ENCODE results near the gene MTARC2. TPM values are rescaled to one million over a fixed set of nuclear protein-coding genes. Genes with fewer than 3 reads are reported as not detected.

The MTARC2 gene
- total and polyA plus RNA-seq, 2 of the 4 experiments (the other 2 are of a cell fraction), result 0.36 to 2.6 TPM

DNA sequence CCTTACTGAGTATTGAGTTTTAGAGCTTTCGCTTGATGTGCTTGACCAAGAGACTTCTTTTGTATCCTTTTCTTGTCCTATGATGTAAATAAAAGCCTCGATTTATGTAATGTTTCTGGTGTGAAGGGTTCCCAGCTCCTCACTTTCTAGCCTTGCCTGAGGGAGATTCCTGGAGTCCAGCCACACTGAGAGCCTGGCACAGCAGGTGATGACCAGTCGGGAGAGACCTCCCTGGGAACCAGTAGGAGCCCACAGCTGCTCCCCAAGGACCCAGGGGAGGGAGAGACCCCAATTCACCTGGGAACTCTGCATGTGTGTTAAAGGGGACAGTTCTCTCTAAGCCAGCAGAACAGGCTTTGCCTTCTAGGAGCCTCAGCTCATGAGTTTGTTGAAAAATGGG lies 49.1 kb upstream of the MTARC2 start:
- Histone ChIP-seq H4K5ac (ENCODE audit: low read depth, low read length) (no peak overlapping the region), H4K8ac (ENCODE audit: low read depth in 2 of 2, low read length in 2 of 2) (no peak overlapping the region), H3K4me1 (ENCODE audit: control insufficient read depth, insufficient read depth, low read length) (no peaks in the 10 kb centered on the region), H3K18ac (ENCODE audit: low read depth, low read length) (no peak overlapping the region), H3K9me3 (ENCODE audit: control insufficient read depth, insufficient read depth, low read length) (no peaks in the 10 kb centered on the region), H4K20me1 (ENCODE audit: insufficient read depth, low read length) (no peaks in the 10 kb centered on the region), H3K4ac (ENCODE audit: low read depth, low read length) (no peak overlapping the region), H2BK20ac (ENCODE audit: low read depth, low read length) (no peak overlapping the region), H3K23ac (ENCODE audit: low read depth, low read length) (no peak overlapping the region), H3K36me3 (ENCODE audit: control insufficient read depth, insufficient read depth, low read length) (no peaks in the 10 kb centered on the region), H3K27me3 (ENCODE audit: control insufficient read depth, insufficient read depth, low read length) (peaks cover 17% of the 10 kb centered on the region), H2BK120ac (ENCODE audit: low read depth, low read length) (no peak overlapping the region), H3K4me3 (ENCODE audit: insufficient read depth, low read depth, low read length) (no peak overlapping the region), H3K79me1 (ENCODE audit: low read depth in 1 of 2, low read length in 2 of 2) (no peaks in the 10 kb centered on the region), H3K14ac (replicated peaks; ENCODE audit: low read depth, low read length) (no peak overlapping the region), H3K56ac (ENCODE audit: extremely low read depth, insufficient read depth, low read length) (no peak overlapping the region), H2AK9ac (replicated peaks; ENCODE audit: low read depth, low read length, poor library complexity) (no peak overlapping the region), H2BK5ac (ENCODE audit: low read depth, low read length, poor library complexity, severe bottlenecking) (no peak overlapping the region), H2BK15ac (ENCODE audit: low read depth, low read length) (no peak overlapping the region), H2AFZ (replicated peaks; ENCODE audit: low read length, poor library complexity) (no peak overlapping the region), H3K9ac (ENCODE audit: low read depth, low read length) (no peak overlapping the region), H3K9me1 (ENCODE audit: insufficient read depth, low read length) (no peaks in the 10 kb centered on the region; the same call in 1 of the 2 replicates), H3K27ac (ENCODE audit: insufficient read depth, low read length) (no peak overlapping the region), H2AK5ac (ENCODE audit: low read depth, low read length) (no peak overlapping the region), H3K4me2 (ENCODE audit: low read depth, low read length) (no peak overlapping the region), H4K91ac (ENCODE audit: insufficient read depth, low read depth, low read length) (no peak overlapping the region)
- dilution Hi-C loops (cut with HindIII; ENCODE audit: low sequenced_read_pairs, unreplicated experiment) (no loop called here), intact Hi-C loops (cut with micrococcal nuclease) (no loop called here), in situ Hi-C loops (cut with MboI; ENCODE audit: low sequenced_read_pairs) (no loop called here)
- TF ChIP-seq CHD1 (IDR thresholded peaks at IDR 0.05; ENCODE audit: low read depth, low read length), result no peak
- TF ChIP-seq POLR2A (IDR thresholded peaks at IDR 0.05; ENCODE audit: low read depth, low read length), result no peak
- TF ChIP-seq CEBPB (IDR thresholded peaks at IDR 0.05; ENCODE audit: low read depth, low read length), result no peak
- no peak for TF ChIP-seq NFE2L2 (IDR thresholded peaks at IDR 0.05; ENCODE audit: low read depth, low read length)
- TF ChIP-seq RCOR1 (IDR thresholded peaks at IDR 0.05; ENCODE audit: insufficient replicate concordance, low read length), result no peak
- TF ChIP-seq MAFK (IDR thresholded peaks at IDR 0.05; ENCODE audit: low read depth, low read length), result no peak
- TF ChIP-seq BHLHE40 (IDR thresholded peaks at IDR 0.05; ENCODE audit: low read depth, low read length), result no peak
- TF ChIP-seq, protein P1, sequence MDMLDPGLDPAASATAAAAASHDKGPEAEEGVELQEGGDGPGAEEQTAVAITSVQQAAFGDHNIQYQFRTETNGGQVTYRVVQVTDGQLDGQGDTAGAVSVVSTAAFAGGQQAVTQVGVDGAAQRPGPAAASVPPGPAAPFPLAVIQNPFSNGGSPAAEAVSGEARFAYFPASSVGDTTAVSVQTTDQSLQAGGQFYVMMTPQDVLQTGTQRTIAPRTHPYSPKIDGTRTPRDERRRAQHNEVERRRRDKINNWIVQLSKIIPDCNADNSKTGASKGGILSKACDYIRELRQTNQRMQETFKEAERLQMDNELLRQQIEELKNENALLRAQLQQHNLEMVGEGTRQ (IDR thresholded peaks at IDR 0.05; ENCODE audit: low read depth, low read length), result no peak
- no peak for TF ChIP-seq RAD21 (IDR thresholded peaks at IDR 0.05; ENCODE audit: low read length)
- TF ChIP-seq RFX5 (IDR thresholded peaks at IDR 0.05; ENCODE audit: low read depth, low read length), result no peak
- TF ChIP-seq, protein P2, sequence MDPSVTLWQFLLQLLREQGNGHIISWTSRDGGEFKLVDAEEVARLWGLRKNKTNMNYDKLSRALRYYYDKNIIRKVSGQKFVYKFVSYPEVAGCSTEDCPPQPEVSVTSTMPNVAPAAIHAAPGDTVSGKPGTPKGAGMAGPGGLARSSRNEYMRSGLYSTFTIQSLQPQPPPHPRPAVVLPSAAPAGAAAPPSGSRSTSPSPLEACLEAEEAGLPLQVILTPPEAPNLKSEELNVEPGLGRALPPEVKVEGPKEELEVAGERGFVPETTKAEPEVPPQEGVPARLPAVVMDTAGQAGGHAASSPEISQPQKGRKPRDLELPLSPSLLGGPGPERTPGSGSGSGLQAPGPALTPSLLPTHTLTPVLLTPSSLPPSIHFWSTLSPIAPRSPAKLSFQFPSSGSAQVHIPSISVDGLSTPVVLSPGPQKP (IDR thresholded peaks at IDR 0.05; ENCODE audit: borderline replicate concordance, low read depth, low read length), result no peak
- TF ChIP-seq, protein P3, sequence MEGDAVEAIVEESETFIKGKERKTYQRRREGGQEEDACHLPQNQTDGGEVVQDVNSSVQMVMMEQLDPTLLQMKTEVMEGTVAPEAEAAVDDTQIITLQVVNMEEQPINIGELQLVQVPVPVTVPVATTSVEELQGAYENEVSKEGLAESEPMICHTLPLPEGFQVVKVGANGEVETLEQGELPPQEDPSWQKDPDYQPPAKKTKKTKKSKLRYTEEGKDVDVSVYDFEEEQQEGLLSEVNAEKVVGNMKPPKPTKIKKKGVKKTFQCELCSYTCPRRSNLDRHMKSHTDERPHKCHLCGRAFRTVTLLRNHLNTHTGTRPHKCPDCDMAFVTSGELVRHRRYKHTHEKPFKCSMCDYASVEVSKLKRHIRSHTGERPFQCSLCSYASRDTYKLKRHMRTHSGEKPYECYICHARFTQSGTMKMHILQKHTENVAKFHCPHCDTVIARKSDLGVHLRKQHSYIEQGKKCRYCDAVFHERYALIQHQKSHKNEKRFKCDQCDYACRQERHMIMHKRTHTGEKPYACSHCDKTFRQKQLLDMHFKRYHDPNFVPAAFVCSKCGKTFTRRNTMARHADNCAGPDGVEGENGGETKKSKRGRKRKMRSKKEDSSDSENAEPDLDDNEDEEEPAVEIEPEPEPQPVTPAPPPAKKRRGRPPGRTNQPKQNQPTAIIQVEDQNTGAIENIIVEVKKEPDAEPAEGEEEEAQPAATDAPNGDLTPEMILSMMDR (conservative IDR thresholded peaks at IDR 0.05; ENCODE audit: low read depth, low read length), result no peak
- no peak for TF ChIP-seq SMC3 (IDR thresholded peaks at IDR 0.05; ENCODE audit: low read depth, low read length)
- ATAC-seq (ENCODE audit: low read depth), result no peak
- no peak for DNase-seq
- BruUV-seq (replicated peaks), result no TSS peak
- ChIA-PET POLR2A (ENCODE audit: unreplicated experiment) (no interaction called here), CTCF (interaction anchor here (1.2 kb wide), 1 partner anchor 10 kb away, joined by 3 read pairs; no protein-coding TSS in a partner anchor)
- no CpG with 5 or more reads among the region's 3 CpGs for WGBS, 2 experiments (ENCODE audit: extremely low coverage in 2 of 2, insufficient read length in 1 of 2)
